Common myeloid progenitor, CD34-positive (primary cell): ENCODE results near the gene HIF1A.
A peak's percentile ranks its signal among the peaks of the same experiment; 100 is the strongest.

Experiments used
- CTCF ChIA-PET: fragments of 350-600 bp; sonication (Branson Sonifier 250); formaldehyde crosslinking; loops from one replicate; lab custom pipeline; 2021; ENCODE audit warnings: antibody characterized with exemption; lab: Charles Lee
- POLR2A ChIA-PET: fragments of 350-600 bp; sonication (Branson Sonifier 250); formaldehyde crosslinking; loops from one replicate; lab custom pipeline; 2021; ENCODE audit warnings: antibody characterized with exemption; lab: Charles Lee
- DNase-seq, 3 donors: peaks; one replicate each; pipeline versions ENCODE4 v3.0.0 to v3.0.0-alpha.2; 2013
- H3K27ac ChIP-seq, 2 experiments: 1 replicate in 1 of 2; 2 replicates in 1 of 2; pipeline ENCODE4 v1.7.0; 2013; ENCODE audit warnings: inconsistent platforms in 2 of 2, low read length in 2 of 2, mild to moderate bottlenecking in 2 of 2, low read depth in 1 of 2, moderate library complexity in 1 of 2; ENCODE audit not compliant: severe bottlenecking in 2 of 2, insufficient read depth in 1 of 2, poor library complexity in 1 of 2
- H3K27me3 ChIP-seq, 5 experiments: replicated peaks in 2 of 5; 1 replicate in 3 of 5; 2 replicates in 2 of 5; pipeline versions ENCODE4 v1.6.1 to v1.7.0; 2013; ENCODE audit warnings: low read length in 4 of 5, mild to moderate bottlenecking in 2 of 5, moderate library complexity in 2 of 5, inconsistent platforms in 1 of 5; ENCODE audit not compliant: insufficient read depth in 5 of 5, control insufficient read depth in 4 of 5
- H3K36me3 ChIP-seq, 4 experiments: 1 replicate in 2 of 4; 2 replicates in 2 of 4; pipeline versions ENCODE4 v1.6.1 to v1.7.0; 2013; ENCODE audit warnings: low read length in 3 of 4, control low read depth in 1 of 4, mild to moderate bottlenecking in 1 of 4; ENCODE audit not compliant: control insufficient read depth in 4 of 4, insufficient read depth in 4 of 4
- H3K4me1 ChIP-seq, 4 experiments: 1 replicate in 3 of 4; 2 replicates in 1 of 4; pipeline versions ENCODE4 v1.6.1 to v1.7.1; 2013; ENCODE audit warnings: low read length in 3 of 4, mild to moderate bottlenecking in 3 of 4, control low read depth in 1 of 4, inconsistent platforms in 1 of 4, moderate library complexity in 1 of 4; ENCODE audit not compliant: control insufficient read depth in 4 of 4, insufficient read depth in 4 of 4; ENCODE audit errors: control extremely low read depth in 1 of 4
- H3K4me3 ChIP-seq, 7 experiments: 1 replicate in 4 of 7; 2 replicates in 3 of 7; pipeline versions ENCODE4 v1.5.1 to v1.7.0; 2013; ENCODE audit warnings: mild to moderate bottlenecking in 7 of 7, low read length in 6 of 7, moderate library complexity in 6 of 7, inconsistent platforms in 2 of 7, low read depth in 2 of 7, control low read depth in 1 of 7; ENCODE audit not compliant: insufficient read depth in 4 of 7, control insufficient read depth in 1 of 7; ENCODE audit errors: extremely low read depth in 1 of 7
- H3K9me3 ChIP-seq, 5 experiments: 1 replicate in 4 of 5; 2 replicates in 1 of 5; pipeline versions ENCODE4 v1.6.1 to v1.7.1; 2013; ENCODE audit warnings: low read length in 4 of 5, mild to moderate bottlenecking in 2 of 5, inconsistent platforms in 1 of 5, low read depth in 1 of 5, moderate library complexity in 1 of 5; ENCODE audit not compliant: control insufficient read depth in 4 of 5, insufficient read depth in 2 of 5; ENCODE audit errors: control extremely low read depth in 1 of 5
- WGBS: methylation state at CpG from one replicate; pipeline ENCODE4 v1.1.5; 2013; ENCODE audit not compliant: insufficient coverage; 5-methylcytosine and 5-hydroxymethylcytosine counted together

The HIF1A gene

DNA sequence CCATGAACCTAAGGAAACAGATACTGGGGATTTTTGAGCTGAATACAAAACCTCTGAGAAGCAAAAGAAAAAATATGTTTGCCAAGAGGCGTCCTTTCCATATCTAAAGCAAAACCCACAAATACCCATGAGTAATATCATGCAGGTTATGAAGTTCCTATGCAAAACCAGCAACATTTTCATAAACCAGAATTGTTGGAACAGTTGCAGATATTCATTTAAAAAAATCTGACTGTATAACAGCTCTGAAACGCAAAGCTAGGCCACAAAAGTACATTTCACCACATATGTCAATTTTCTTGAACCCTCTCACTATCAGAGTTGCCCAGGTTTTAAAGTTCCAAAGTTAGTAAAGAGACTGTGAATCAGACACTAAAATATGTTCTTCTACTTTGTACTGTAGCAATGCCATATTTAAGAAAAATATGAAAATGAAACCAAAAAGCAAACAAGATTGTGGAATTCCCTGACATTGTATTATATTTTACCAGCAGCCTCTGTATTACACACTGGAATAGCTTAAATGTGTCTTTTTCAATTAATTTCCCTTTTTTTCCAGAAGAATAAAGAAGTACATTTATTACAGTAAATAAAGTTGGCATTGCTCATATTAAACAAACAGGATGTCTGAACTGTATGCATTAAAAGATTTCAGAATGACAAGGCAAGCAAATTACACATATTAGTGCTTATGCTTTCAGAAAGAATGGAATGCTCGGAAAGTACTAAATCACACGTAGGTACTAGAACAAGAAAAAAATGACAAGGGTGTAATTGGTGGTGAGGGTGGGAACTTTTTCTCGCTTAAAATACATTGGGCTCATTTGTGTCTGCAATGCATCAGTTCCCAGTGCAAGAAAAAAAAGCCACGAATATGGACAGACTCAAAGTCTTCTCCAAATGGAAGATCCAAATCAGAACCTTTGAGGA is 33.6 kb upstream of the HIF1A start:
- ChIA-PET CTCF (interaction anchor here (0.7 to 1.3 kb wide), 4 partner anchors 11 to 175 kb away, joined by 3 read pairs; no protein-coding TSS in a partner anchor), POLR2A (interaction anchor here (0.6 kb wide), 1 partner anchor 45 kb away, joined by 3 read pairs; no protein-coding TSS in a partner anchor)
- no peaks in the 10 kb centered on the region for H3K27me3 ChIP-seq
- peak in 2 of 3 donors; percentile 28 to 48 for DNase-seq
- peaks cover 13 to 45% (median 41%) of the 10 kb centered on the region in 4 experiments for H3K4me1 ChIP-seq
- whole genome bisulfite sequencing, result 68% methylated on average over 4 of the region's 6 CpGs
- H3K36me3 ChIP-seq, result no peaks in the 10 kb centered on the region
- H3K27ac ChIP-seq, result peak overlapping the region in 1 of 2 experiments; percentile 79
- H3K4me3 ChIP-seq, result peak overlapping the region in 1 of 7 experiments; percentile 16
- H3K9me3 ChIP-seq, result peaks cover 0 to 4% (median 0%) of the 10 kb centered on the region in 5 experiments

DNA sequence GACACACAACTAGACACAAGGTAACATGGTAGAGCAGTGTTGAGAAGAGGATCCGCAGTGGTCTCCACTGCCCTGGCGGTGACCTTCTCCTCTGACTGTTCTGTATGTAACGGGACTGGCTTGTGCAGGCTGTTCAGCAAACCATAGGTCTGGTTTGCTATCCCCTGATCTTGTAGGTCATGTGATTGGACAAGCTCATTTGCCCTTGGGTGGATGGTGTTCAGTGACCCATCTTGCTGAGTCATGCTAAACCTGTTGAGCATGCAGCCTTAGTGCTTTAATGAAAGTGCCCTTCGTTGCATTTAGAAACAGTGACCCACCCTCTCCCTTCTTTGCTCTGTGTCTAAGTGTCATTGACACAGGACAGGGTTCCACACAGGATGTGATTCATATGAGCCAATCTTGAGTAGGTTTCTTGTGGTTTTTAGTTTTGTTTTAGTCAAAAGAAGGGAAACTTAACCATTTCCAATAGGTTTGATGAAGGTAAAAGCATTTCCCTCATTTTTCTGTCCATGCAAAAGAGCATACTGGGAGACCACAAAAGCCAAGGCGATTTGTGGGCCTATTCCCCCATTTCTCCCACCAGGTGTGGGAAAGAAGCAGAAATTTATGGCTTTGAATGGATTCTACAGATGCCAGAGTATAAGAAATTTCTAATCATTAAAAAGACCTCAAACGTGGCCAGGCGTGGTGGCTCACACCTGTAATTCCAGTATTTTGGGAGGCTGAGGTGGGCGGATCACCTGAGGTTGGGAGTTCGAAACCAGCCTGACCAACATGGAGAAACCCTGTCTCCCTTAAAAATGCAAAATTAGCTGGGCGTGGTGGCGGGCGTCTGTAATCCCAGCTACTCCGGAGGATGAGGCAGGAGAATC is 32.6 kb upstream of the HIF1A start:
- Histone ChIP-seq H3K4me3 (peak overlapping the region in 2 of 7 experiments; percentile 33 to 46), H3K9me3 (peaks cover 0 to 4% (median 0%) of the 10 kb centered on the region in 5 experiments), H3K4me1 (peaks cover 13 to 51% (median 44%) of the 10 kb centered on the region in 4 experiments), H3K27me3 (no peaks in the 10 kb centered on the region), H3K27ac (no peak overlapping the region), H3K36me3 (no peaks in the 10 kb centered on the region)
- DNase-seq, result peak; percentile 61 to 93 (median 90)
- ChIA-PET POLR2A (no interaction called here), CTCF (interaction anchor here (0.6 to 1.3 kb wide), 5 partner anchors 16 to 1977 kb away, joined by 3 read pairs; no protein-coding TSS in a partner anchor)
- 97% methylated on average over 11 of the region's 13 CpGs for WGBS

DNA sequence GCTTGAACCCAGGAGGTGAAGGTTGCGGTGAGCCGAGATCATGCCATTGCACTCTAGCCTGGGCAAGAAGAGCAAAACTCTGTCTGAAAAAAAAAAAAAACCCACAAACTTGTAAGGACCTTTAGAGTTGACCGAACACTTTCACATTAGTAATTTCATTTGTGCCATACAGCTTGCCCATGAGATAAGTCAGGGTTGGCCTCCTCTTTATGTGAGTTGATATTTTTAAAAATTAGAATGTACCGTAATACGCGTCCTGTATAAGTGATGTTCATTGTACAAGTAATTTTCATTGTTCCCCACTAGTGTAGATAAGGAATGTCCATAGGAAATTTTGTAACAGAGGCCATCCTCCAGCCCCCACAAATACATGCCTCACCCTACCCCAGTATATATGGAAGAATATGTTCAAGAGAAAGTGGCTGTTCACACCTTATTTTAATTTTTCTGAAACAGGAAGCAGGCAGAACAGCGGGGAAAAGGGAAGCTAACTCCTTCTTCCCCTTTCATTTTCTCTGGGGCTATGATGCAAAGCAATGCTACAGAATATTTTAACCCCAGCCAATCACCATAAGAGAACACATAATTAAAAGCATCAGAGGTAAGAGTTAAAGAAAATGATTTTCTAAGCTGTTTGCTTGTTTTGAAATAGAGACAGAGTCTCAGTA is 31.9 kb upstream of the HIF1A start:
- H3K4me3 ChIP-seq, result peak overlapping the region in 2 of 7 experiments; percentile 7 to 33
- ChIA-PET CTCF (interaction anchor here (0.6 to 1.0 kb wide), 5 partner anchors 16 to 1976 kb away, joined by 3 read pairs; partner anchors contain the start of gene HIF1A), POLR2A (no interaction called here)
- H3K36me3 ChIP-seq, result no peaks in the 10 kb centered on the region
- H3K4me1 ChIP-seq, result peaks cover 15 to 58% (median 48%) of the 10 kb centered on the region in 4 experiments
- peak overlapping the region in 1 of 2 experiments; percentile 23 for H3K27ac ChIP-seq
- DNase-seq, result peak; percentile 50 to 84 (median 82)
- peaks cover 0 to 4% (median 0%) of the 10 kb centered on the region in 5 experiments for H3K9me3 ChIP-seq
- H3K27me3 ChIP-seq, result no peaks in the 10 kb centered on the region
- WGBS, result 50% methylated on average over 2 of the region's 7 CpGs

DNA sequence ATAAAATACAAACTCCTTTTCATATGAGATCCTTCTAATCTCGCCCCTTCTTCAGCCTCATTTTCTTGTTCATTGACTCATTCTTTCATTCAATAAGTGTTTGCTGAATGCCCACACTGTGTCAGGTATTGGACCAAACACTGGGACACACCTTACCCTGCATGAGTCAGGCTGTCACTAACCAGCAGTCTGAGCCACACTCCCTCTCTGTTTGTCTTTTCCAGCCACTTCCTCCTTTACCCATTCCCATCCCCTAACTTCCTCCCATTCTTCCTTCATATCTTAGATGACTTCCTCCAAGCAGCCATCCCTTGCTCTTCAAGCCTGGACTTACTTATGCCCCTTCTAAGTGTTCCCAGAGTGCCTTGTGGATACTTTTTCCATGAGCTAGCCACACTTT is 27.0 kb upstream of the HIF1A start:
- CTCF ChIA-PET, result no interaction called here
- no peak for DNase-seq
- no peaks in the 10 kb centered on the region for H3K36me3 ChIP-seq
- no peak overlapping the region for H3K27ac ChIP-seq
- H3K27me3 ChIP-seq, result no peaks in the 10 kb centered on the region
- no peaks in the 10 kb centered on the region for H3K9me3 ChIP-seq
- 92% methylated on average over 1 of the region's 1 CpG for WGBS
- H3K4me1 ChIP-seq, result peaks cover 13 to 48% (median 30%) of the 10 kb centered on the region in 4 experiments
- POLR2A ChIA-PET, result no interaction called here
- H3K4me3 ChIP-seq, result no peak overlapping the region

DNA sequence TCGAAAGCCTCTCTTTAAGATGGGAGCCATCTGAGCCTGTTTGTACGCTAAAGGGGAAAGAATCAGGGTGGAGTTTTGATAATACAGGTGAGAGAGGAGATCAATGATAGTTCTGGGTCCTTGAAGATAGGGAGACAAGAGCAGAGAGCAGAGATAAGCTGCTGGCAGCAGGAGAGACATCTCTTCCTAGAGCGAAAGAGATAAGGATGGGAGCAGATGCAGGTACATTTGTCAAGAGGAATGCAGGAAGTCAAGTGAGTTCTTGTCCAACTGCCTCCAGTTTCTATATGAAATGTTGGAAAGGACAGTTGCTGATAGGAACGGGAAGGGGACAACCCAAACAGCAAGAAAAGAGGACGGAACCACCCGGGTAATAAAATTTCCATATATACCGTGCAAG is 24.7 kb upstream of the HIF1A start:
- Histone ChIP-seq H3K4me1 (peaks cover 13 to 39% (median 23%) of the 10 kb centered on the region in 4 experiments), H3K27ac (peak overlapping the region in 1 of 2 experiments; percentile 86), H3K36me3 (no peaks in the 10 kb centered on the region), H3K9me3 (no peaks in the 10 kb centered on the region), H3K4me3 (peak overlapping the region in 3 of 7 experiments; percentile 29 to 48 (median 32)), H3K27me3 (no peaks in the 10 kb centered on the region)
- POLR2A ChIA-PET, result no interaction called here
- 90% methylated on average over 3 of the region's 7 CpGs for WGBS
- CTCF ChIA-PET, result no interaction called here
- no peak for DNase-seq

DNA sequence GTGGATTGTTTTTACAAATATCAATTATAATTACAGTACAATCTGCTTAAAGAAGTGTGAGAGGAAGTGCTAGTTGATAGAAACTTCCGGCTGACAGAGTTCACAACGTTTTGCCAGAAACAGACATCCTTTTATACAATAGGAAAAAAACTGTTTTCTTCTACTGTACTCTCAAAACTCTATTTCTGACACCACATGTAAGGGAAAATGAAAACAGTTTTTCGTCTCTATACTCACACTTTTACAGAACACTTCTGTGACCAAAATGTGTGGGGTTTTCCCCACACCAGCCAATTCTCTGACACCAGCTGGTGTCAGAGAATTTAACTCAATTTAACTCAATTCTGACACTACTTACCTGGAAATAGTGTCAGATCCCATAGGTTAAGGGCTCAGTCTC is 24.2 kb upstream of the HIF1A start:
- POLR2A ChIA-PET, result no interaction called here
- Histone ChIP-seq H3K4me1 (peaks cover 13 to 39% (median 23%) of the 10 kb centered on the region in 4 experiments), H3K4me3 (peak overlapping the region in 4 of 7 experiments; percentile 8 to 56 (median 40)), H3K9me3 (no peaks in the 10 kb centered on the region), H3K27ac (peak overlapping the region; percentile 62 to 86), H3K36me3 (no peaks in the 10 kb centered on the region), H3K27me3 (no peaks in the 10 kb centered on the region)
- no CpG with 5 or more reads among the region's 3 CpGs for WGBS
- peak in 2 of 3 donors; percentile 75 to 85 for DNase-seq
- CTCF ChIA-PET, result no interaction called here
